Vagina (tissue), 2 donors: Measurements from ENCODE around the gene SURF4.

Source experiments
- POLR2AphosphoS5 ChIP-seq, 2 donors: sonication (generic); formaldehyde crosslinking; IDR thresholded peaks; one replicate each; pipeline ENCODE4 v1.9.0; 2017; ENCODE audit warnings: antibody characterized with exemption in 2 of 2, mild to moderate bottlenecking in 2 of 2, low read depth in 1 of 2; ENCODE audit not compliant: insufficient read depth in 1 of 2
- TF ChIP-seq, protein P1 (sequence below), 3 experiments: fragments of 450-650 bp in 2 of 3; fragments of 200-600 bp in 1 of 3; sonication (generic) in 1 of 3; IDR thresholded peaks; one replicate each; pipeline ENCODE4 v1.5.1; 2017 to 2019; ENCODE audit warnings: antibody characterized with exemption in 3 of 3, mild to moderate bottlenecking in 2 of 3, moderate library complexity in 2 of 3

DNA sequence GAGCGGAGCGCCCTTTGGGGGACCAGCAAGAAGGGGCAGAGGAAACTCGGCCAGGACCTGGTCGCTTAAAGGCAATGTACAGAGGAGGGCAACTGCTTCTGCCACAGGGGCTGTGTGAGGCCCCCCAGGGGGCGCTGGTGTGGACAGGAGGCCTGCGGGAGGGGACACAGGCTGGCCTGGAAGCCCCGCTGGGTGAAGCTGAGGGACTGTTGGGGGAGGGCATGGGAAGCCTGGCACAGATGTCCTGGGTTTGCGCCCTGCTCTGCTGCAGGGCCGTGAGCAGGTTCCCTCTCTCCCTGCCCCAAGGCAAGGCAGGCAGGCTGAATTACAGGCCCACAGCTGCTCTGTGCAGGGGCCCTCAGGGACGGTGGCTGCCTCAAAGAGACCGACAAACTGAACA lies 33.3 kb downstream of the SURF4 start:
- TF ChIP-seq, protein P1, sequence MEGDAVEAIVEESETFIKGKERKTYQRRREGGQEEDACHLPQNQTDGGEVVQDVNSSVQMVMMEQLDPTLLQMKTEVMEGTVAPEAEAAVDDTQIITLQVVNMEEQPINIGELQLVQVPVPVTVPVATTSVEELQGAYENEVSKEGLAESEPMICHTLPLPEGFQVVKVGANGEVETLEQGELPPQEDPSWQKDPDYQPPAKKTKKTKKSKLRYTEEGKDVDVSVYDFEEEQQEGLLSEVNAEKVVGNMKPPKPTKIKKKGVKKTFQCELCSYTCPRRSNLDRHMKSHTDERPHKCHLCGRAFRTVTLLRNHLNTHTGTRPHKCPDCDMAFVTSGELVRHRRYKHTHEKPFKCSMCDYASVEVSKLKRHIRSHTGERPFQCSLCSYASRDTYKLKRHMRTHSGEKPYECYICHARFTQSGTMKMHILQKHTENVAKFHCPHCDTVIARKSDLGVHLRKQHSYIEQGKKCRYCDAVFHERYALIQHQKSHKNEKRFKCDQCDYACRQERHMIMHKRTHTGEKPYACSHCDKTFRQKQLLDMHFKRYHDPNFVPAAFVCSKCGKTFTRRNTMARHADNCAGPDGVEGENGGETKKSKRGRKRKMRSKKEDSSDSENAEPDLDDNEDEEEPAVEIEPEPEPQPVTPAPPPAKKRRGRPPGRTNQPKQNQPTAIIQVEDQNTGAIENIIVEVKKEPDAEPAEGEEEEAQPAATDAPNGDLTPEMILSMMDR (IDR thresholded peaks at IDR 0.05), result no peak
- TF ChIP-seq POLR2AphosphoS5 (IDR thresholded peaks at IDR 0.05; ENCODE audit: insufficient read depth in 1 of 2, low read depth in 1 of 2), result no peak
